ENCODE data around the gene ADORA2B. TPM values are rescaled to one million over a fixed set of nuclear protein-coding genes. Genes with fewer than 3 reads are reported as not detected.

The ADORA2B gene
- total RNA-seq, 2 experiments from 2014 or later: 1.9 to 2.2 TPM

GRCh38 chr17:16025202-16025601, 80.3 kb downstream of the ADORA2B start:
- ChIA-PET CTCF (interaction anchor here (0.6 to 1.2 kb wide), 2 partner anchors 16 to 132 kb away, joined by 3 to 4 read pairs; no protein-coding TSS in a partner anchor), POLR2A (no interaction called here)
- Mint-ChIP-seq H3K27me3 (no peaks in the 10 kb centered on the region), H3K36me3 (ENCODE audit: low read depth) (peaks cover 65% of the 10 kb centered on the region), H3K9me3 (ENCODE audit: low read depth) (no peaks in the 10 kb centered on the region), H3K27ac (peak overlapping the region; percentile 51), H3K4me1 (peaks cover 51% of the 10 kb centered on the region), H3K4me3 (no peak overlapping the region)
- intact Hi-C loops (cut with DNase I, micrococcal nuclease): loop anchor here in 1 of 2 experiments (5.0 kb wide), 1 partner anchor 262 kb away; no protein-coding TSS in a partner anchor
- ATAC-seq (no peak), DNase-seq (no peak)

Other genes starting within 250 kb of the ADORA2B start
- gene ZNF286A, start 245.4 kb upstream of the ADORA2B start, total RNA-seq: 10 to 100 TPM; 30.1 to 35.3 TPM
- under 1 TPM; 0.30 to 0.34 TPM for gene TBC1D26, start 212.8 kb upstream of the ADORA2B start, total RNA-seq
- 10 to 100 TPM; 11.2 to 11.7 TPM for gene ZSWIM7, start 54.6 kb downstream of the ADORA2B start, total RNA-seq
- gene TTC19, start 54.7 kb downstream of the ADORA2B start, total RNA-seq: 10 to 100 TPM; 21.1 to 22.0 TPM

All from activated CD4-positive, alpha-beta T cell treated with anti-CD3 and anti-CD28 coated beads for 36 hours (primary cell).